Uterus (tissue), 4 donors: ENCODE measurements around the gene OGFR. TPM values are rescaled to one million over a fixed set of nuclear protein-coding genes. Genes with fewer than 3 reads are reported as not detected.

ENCODE experiments used
- DNase-seq, 2 donors: peaks; one replicate each; pipeline ENCODE4 v3.0.0-alpha.2; 2019 to 2020
- H3K27ac ChIP-seq, 2 donors: fragments of 200-600 bp; sonication (generic); 1 replicate in 1 of 2; 2 replicates in 1 of 2; pipeline ENCODE4 v1.5.1; 2016 to 2018
- H3K27me3 ChIP-seq, 2 donors: fragments of 200-600 bp; sonication (generic); one replicate each; pipeline ENCODE4 v1.5.1; 2018 to 2019; ENCODE audit warnings: control low read depth in 1 of 2
- H3K36me3 ChIP-seq, 2 donors: fragments of 200-600 bp; sonication (generic); one replicate each; pipeline ENCODE4 v1.5.1; 2019; ENCODE audit warnings: control low read depth in 1 of 2
- H3K4me1 ChIP-seq, 2 donors: fragments of 200-600 bp; sonication (generic); one replicate each; pipeline ENCODE4 v1.5.1; 2018 to 2019; ENCODE audit warnings: control low read depth in 1 of 2
- H3K4me3 ChIP-seq, 2 donors: fragments of 200-600 bp; sonication (generic); 1 replicate in 1 of 2; 2 replicates in 1 of 2; pipeline ENCODE4 v1.5.1; 2018 to 2019; ENCODE audit warnings: mild to moderate bottlenecking in 1 of 2
- H3K9me3 ChIP-seq, 2 donors: fragments of 200-600 bp; sonication (generic); one replicate each; pipeline ENCODE4 v1.5.1; 2019; ENCODE audit warnings: control low read depth in 1 of 2
- POLR2A ChIP-seq, 2 donors: fragments of 450-650 bp; IDR thresholded peaks; one replicate each; pipeline ENCODE4 v1.6.1; 2016; ENCODE audit warnings: antibody characterized with exemption in 2 of 2, mild to moderate bottlenecking in 1 of 2, moderate library complexity in 1 of 2
- intact Hi-C: fragments of 100-400 bp; cut with DNase I; formaldehyde crosslinking; loops from one replicate; pipeline ENCODE4 v1.15.1; 2023; ENCODE audit warnings: low total_unique reads
- total RNA-seq, 4 donors: library from RNA; depleted of rRNA in 3 of 4; stranded (reverse); fragments of >200 nt in 3 of 4; gene quantifications; one replicate each; pipeline versions ENCODE4 v1.1.0 to v1.2.4, GENCODE V29; 2014 to 2023
- TF ChIP-seq, protein P1 (sequence below), 4 experiments: fragments of 200-600 bp in 2 of 4; fragments of 450-650 bp in 2 of 4; sonication (generic) in 2 of 4; IDR thresholded peaks; one replicate each; pipeline ENCODE4 v1.5.1; 2016 to 2019; ENCODE audit warnings: antibody characterized with exemption in 4 of 4, mild to moderate bottlenecking in 2 of 4, moderate library complexity in 1 of 4
- donor health status: DM: yes; HTN: yes; CAD: no.

Gene OGFR
- total RNA-seq, 4 donors from 2014 or later = 16.5 to 48.7 (median 31.2) TPM

DNA sequence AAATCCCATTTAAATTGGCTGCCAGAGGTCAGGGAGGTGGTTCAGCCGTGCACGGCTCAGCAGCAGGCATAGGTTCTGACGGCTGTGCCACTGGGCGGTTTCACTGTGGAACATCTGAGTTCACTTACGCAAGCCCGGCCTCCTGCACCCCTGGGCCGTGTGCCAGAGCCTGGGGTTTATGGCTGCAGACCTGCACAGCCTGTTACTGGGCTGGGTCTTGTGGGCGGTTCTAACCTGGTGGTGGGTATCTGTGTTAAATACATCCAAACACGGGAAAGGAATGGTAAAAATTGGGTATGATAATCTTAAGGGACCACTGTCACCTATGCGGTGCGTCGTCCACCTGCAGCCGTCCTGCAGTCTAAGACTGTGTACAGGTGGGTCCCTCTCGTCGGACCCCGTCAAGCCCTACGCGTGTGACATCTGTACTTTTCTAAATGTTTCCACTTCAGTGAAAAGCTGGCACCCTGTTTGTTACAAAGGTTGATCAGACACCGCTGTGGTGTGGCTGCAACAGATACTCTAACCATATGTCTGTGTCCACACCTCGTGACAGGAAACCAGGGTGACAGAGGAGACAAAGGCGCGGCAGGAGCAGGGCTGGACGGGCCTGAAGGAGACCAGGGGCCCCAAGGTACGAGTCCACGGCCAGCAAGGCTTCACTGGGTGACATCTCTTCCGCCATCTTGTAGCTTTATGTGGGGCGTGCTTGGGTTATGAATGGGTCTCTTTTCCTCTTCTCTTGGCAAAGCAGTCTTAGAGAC lies 33.7 kb downstream of the OGFR start:
- intact Hi-C loops = no loop called here
- no peak overlapping the region for H3K27ac ChIP-seq
- no peak for DNase-seq

DNA sequence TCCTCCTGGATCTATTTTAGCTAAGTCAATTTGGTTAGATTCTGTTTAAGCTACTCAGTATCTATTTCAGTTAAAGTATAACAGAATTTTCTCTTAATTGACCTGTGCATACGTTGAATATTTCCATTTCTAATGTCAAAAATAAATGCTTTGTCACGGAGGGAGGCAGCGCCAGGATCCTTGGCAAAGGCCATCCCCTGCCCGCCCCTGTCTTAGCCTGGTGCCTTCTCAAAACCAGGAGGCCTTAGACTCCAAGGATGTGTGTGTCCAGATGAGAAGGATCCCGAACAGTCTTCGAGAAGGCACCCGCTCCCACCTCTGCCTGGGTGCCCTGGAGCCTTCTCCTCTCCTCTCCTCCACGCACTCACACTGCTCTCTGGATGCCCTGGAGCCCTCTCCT lies 34.6 kb downstream of the OGFR start:
- H3K4me3 ChIP-seq = no peak overlapping the region
- H3K4me1 ChIP-seq = no peaks in the 10 kb centered on the region
- intact Hi-C loops = no loop called here
- DNase-seq = no peak
- H3K27me3 ChIP-seq = no peaks in the 10 kb centered on the region
- no peak overlapping the region for H3K27ac ChIP-seq
- H3K36me3 ChIP-seq = no peaks in the 10 kb centered on the region
- no peaks in the 10 kb centered on the region for H3K9me3 ChIP-seq
- TF ChIP-seq POLR2A (IDR thresholded peaks at IDR 0.05) = no peak
- TF ChIP-seq, protein P1, sequence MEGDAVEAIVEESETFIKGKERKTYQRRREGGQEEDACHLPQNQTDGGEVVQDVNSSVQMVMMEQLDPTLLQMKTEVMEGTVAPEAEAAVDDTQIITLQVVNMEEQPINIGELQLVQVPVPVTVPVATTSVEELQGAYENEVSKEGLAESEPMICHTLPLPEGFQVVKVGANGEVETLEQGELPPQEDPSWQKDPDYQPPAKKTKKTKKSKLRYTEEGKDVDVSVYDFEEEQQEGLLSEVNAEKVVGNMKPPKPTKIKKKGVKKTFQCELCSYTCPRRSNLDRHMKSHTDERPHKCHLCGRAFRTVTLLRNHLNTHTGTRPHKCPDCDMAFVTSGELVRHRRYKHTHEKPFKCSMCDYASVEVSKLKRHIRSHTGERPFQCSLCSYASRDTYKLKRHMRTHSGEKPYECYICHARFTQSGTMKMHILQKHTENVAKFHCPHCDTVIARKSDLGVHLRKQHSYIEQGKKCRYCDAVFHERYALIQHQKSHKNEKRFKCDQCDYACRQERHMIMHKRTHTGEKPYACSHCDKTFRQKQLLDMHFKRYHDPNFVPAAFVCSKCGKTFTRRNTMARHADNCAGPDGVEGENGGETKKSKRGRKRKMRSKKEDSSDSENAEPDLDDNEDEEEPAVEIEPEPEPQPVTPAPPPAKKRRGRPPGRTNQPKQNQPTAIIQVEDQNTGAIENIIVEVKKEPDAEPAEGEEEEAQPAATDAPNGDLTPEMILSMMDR (IDR thresholded peaks at IDR 0.05) = no peak

More for the DNA sequence above, 33.7 kb downstream of the OGFR start:
- Histone ChIP-seq H3K4me1 (no peaks in the 10 kb centered on the region), H3K4me3 (no peak overlapping the region), H3K36me3 (no peaks in the 10 kb centered on the region), H3K27me3 (no peaks in the 10 kb centered on the region), H3K9me3 (no peaks in the 10 kb centered on the region)
- TF ChIP-seq, protein P1 (IDR thresholded peaks at IDR 0.05) = no peak

GRCh38 chr20:62839816-62840215 lies 35.2 kb downstream of the OGFR start:
- Histone ChIP-seq H3K4me3 (no peak overlapping the region), H3K27ac (no peak overlapping the region), H3K27me3 (no peaks in the 10 kb centered on the region), H3K4me1 (no peaks in the 10 kb centered on the region), H3K9me3 (no peaks in the 10 kb centered on the region), H3K36me3 (no peaks in the 10 kb centered on the region)
- TF ChIP-seq, protein P1 (IDR thresholded peaks at IDR 0.05) = no peak
- TF ChIP-seq POLR2A (IDR thresholded peaks at IDR 0.05) = no peak
- DNase-seq = no peak
- intact Hi-C loops = no loop called here

DNA sequence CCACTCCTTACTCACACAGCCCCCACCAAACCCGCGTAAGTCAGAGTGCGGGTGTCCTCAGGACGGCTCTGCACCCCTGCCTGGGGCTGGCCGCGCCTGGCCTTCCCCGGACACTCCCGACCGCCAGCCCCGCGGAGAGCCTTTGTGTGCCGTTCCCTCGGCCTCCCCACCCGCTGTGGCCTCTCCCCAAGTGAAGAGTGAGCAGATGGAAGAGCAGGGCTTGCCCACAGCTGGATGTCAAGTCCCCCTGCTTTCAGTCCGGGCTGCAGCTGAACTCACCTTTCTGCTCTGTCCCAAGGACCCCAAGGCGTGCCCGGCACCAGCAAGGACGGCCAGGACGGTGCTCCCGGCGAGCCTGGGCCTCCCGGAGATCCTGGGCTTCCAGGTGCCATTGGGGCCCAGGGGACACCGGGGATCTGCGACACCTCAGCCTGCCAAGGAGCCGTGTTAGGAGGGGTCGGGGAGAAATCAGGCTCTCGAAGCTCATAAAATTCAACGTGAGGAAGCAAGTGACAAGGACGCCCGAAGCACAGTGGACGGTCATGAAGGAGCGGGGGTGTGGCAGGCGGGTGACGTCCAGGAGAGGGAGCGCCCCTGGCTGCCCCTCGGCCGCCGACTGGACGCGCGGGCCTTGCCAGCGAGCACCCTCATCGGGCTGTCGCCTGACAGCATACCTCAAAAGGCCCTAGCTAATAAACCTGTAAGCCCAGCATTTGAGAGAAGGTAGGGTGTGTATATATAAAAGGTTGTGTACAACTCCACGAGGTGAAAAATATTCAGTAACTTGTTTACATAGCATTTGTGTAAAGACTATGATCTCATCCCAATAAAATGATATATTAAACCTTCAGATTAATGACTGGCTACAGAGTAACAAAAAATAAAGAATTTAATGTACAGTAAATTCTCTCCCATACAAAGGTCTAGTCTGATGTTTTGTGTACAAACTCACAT lies 35.9 kb downstream of the OGFR start:
- TF ChIP-seq, protein P1 (IDR thresholded peaks at IDR 0.05) = no peak
- TF ChIP-seq POLR2A (IDR thresholded peaks at IDR 0.05) = no peak
- H3K4me1 ChIP-seq = no peaks in the 10 kb centered on the region
- H3K36me3 ChIP-seq = no peaks in the 10 kb centered on the region
- no peak overlapping the region for H3K4me3 ChIP-seq
- intact Hi-C loops = no loop called here
- DNase-seq = no peak
- H3K9me3 ChIP-seq = no peaks in the 10 kb centered on the region
- H3K27me3 ChIP-seq = no peaks in the 10 kb centered on the region
- H3K27ac ChIP-seq = no peak overlapping the region

DNA sequence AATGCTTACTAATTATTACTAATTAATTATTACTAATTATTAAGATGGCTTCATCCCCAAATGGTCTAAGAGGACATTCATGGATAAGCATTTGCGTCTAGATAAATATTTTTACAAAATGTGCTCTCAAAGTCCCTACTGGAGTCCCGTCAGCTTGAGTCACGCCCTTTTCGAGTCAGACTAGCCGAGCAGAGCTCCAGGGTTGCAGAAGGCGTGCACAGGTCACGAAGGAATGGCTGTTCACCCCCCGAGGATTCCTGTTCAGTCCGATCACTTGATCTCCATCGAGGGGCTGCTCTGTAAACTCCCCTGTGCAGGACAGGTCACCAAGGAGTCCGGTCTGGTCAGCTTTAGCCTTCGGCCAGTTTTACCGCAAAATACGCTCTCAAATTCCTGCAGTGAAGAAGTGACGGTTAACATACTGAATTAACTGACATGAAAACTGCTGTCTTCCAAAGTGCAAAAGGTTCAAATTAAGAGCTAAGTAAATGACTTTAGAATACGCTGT lies 37.1 kb downstream of the OGFR start:
- Histone ChIP-seq H3K9me3 (no peaks in the 10 kb centered on the region), H3K27me3 (no peaks in the 10 kb centered on the region), H3K4me3 (no peak overlapping the region), H3K4me1 (no peaks in the 10 kb centered on the region), H3K27ac (no peak overlapping the region), H3K36me3 (no peaks in the 10 kb centered on the region)
- intact Hi-C loops = no loop called here
- no peak for TF ChIP-seq POLR2A (IDR thresholded peaks at IDR 0.05)
- TF ChIP-seq, protein P1 (IDR thresholded peaks at IDR 0.05) = no peak
- DNase-seq = no peak
